Activated CD4-positive, alpha-beta T cell treated with anti-CD3 and anti-CD28 coated beads, Interleukin-2, amount 50 U/mL, for 4 hours (primary cell): ENCODE measurements around the gene EPHA4.

Experiments used
- DNase-seq, 2 experiments: peaks; one replicate each; pipeline ENCODE4 v3.0.0-alpha.2; 2020

The EPHA4 gene

GRCh38 chr2:221571025-221571550, 1.0 kb downstream of the EPHA4 start:
- DNase-seq, result peak; percentile 21 to 22

GRCh38 chr2:221570321-221570935, 1.7 kb downstream of the EPHA4 start:
- peak in 1 of 2 experiments; percentile 1 for DNase-seq

DNA sequence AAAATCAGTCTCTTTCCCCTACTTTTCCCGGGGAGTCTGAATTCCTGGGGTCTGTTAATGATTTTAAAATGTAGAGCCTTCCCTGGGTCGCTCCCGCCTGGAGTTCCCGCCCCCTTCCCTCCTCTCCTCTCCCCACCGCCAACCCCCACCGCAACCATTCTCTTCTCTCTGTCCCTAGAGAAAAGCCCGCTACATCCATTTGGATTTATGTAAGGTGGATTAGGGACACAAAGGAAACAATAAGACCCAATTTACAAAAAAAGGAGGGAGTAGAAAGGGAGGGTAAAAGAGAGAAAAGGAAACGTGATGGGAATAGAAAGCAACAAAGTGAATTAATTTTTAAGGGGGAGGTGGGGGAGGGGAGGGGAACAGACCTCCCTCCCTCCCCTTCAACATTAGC, 2.2 kb downstream of the EPHA4 start:
- DNase-seq, result no peak

- no peak for DNase-seq
Observed at GRCh38 chr2:221569425-221569845, 2.7 kb downstream of the EPHA4 start.

- DNase-seq, result no peak
Observed at GRCh38 chr2:221568299-221568698, 3.8 kb downstream of the EPHA4 start.

GRCh38 chr2:221567809-221568208, 4.3 kb downstream of the EPHA4 start:
- no peak for DNase-seq

DNA sequence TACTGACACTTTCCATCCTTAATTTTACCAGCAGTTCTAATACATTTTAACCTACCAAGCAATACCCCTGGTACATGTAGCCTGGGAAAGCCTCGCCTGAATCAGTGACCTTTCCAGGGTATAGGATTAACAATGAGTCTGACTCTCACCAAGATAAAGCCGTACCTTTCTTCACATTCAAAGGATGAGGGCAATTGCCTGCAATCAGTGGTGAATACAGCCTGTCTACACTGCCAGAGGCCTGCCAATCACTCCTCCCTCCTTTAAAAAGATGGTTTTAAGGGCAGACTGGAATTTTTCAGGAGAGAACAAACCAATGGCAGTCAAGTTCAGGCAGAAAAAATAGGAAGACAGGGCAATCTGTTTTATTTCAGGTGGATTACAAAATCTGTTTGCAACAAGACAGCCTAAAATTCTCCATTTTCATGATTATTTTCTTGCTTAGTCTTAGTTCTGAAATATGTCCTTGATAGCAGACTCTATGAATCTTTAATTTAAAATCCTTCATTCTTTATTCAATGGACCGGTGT, 4.8 kb downstream of the EPHA4 start:
- no peak for DNase-seq

DNA sequence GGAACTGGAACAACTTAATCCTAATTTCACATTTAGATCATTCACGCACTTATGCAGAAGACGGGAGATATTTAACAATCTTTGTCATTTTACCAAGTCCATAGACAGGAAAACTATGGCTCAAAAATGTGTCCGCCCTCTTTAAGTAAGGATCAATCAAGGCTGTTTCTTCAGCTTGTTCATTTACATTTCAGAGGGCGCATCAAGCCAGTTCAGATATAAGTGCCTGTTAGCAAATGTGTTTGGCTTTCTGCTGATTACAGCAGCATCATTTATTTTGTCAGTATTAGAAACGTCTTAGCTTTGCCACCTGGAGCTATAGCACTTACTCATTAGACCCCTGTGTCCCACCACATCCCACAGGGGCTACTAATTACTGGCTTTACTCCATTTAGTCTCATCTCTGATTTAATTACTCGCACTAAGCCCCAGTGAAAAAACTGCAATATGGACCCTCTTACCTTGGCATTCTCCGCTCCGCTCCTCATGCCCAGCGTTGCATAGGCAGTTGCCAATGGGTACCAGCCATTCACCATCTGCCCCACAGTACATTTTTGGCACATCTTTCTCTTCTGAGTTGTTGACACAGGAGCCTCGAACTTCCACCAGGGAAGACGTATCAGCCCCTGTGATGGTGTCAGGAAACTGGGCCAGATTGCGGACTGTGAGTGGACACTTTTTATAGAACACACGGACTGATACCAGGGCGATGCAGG, 8.7 kb downstream of the EPHA4 start:
- no peak for DNase-seq

- no peak for DNase-seq
Observed at GRCh38 chr2:221562226-221562625, 9.9 kb downstream of the EPHA4 start.

DNA sequence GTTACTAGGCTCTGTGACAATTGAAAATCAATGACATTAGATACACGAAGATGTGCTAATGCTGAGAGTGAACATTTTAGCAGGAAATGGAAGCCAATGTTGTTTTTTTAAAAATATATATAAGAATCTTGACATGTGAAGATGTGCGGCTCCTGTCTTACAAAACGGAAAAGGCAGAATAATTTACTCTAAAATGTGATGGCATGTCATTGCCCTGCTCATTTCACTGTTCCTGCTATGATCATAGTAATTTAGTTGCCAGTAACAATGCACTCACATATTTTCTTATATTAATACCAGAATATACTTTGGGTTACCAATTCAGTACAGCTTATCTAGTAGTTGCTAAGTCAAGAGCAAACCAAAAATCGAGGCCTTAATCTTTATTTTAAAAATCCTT, 10.3 kb downstream of the EPHA4 start:
- DNase-seq, result no peak

GRCh38 chr2:221559991-221560390, 12.1 kb downstream of the EPHA4 start:
- no peak for DNase-seq

- no peak for DNase-seq
Observed at GRCh38 chr2:221558107-221558506, 14.0 kb downstream of the EPHA4 start.

- DNase-seq, result no peak
Observed at GRCh38 chr2:221555494-221555846, 16.6 kb downstream of the EPHA4 start.

DNA sequence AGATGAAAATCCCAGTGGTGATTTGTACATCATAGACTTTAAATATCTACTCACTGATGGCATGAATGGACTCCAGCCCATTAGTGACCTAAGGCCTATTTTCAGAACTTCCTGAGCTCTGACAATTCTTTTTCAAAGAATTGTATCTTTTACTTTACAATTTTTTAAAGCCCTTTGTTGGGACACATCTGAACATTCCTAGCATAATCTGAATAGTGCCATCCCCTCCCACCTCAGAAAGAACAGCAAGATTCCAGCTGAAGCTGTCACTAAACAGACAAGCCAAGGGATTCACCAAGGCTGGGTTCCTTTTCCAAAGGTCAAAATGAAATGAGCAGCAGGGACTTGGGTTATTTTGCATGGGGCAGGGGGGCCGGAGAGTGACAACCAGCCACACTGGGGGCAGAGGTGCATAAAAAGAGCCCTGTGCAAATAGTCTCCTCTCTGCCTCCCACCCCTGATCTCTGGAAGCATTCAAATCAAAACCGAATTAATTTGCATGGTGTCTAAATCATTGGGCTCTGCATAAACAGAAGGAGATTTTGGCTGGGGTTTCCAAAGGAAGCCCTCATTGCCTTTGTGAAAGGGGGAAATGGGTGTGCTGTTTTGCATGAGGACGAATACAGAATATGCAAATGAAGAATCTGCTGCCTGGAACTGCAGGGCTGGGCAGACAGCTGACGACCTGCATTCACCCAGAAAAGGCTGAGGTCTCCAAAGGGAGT, 17.2 kb downstream of the EPHA4 start:
- no peak for DNase-seq

- DNase-seq, result no peak
Observed at GRCh38 chr2:221553333-221553732, 18.8 kb downstream of the EPHA4 start.

DNA sequence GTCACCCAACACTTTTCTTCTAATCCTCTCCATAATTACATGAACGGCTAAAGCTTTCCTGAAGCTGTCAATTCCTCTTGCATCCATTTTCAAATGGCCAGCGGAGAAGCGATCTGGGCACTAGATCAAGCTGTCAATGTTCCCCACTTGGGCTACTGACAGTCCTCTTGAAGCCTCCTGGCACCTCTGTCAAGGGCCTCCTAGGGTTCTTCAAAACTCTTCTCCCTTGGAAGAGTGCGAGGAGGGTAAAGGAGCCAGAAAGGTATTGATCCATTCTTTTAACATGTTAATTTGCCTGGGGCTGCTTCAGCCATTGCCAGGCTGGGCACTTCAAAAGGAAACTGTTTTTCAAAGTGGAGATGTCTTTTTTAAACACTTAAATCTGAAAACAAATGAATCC, 19.8 kb downstream of the EPHA4 start:
- DNase-seq, result no peak

GRCh38 chr2:221551864-221552263, 20.2 kb downstream of the EPHA4 start:
- no peak for DNase-seq

DNA sequence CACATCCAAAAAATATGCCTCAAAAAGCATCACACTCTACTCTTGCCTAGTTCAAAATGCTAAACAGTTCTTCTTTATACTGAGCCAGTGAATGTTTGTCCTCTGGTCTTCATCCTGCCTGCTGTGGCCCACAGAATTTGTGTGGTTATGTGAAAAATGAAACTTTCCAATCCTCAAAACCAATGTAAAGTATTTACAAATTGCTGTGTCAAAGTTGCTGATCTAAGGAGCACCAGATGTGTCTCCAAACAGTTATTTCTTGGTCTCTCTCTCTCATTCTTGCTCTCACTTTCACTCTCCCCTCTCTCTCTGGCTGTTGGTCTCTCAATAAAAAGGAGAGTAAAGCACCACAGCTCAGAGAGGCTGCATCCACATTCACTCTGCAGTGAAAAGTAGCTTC, 23.0 kb downstream of the EPHA4 start:
- DNase-seq, result no peak

DNA sequence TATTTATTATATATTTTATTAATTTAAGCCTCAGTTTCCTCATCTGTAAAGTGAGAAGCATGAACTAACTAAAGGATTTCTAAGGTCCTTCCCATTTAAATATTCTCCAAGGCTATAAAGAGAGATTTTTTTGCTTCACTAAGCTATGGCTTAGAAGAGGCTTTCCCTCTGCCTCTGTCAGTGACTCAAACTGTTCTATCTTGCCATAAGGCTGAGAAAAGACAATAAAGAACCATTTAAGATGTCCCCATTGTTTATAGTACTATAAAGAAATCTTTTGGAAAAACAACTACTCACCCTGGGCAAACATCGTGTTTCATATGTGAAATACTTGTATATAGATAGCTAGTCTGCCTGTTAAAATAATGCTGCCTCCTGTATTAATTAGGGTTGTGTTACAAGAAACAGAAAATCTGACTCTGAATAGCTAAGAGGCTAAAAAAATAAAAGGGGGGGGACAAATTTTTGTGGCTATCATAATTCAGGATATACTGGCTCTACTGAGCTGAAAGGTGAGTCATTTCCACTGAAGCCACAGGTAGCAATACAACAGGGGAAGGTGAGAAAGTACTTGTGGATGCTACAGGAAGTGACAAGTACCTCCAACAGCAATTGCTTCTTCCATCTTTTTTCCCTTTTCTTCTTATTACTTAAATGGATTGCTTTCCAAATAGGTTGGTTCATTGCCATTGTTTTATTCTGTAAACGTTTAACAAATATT, 25.4 kb downstream of the EPHA4 start:
- no peak for DNase-seq

DNA sequence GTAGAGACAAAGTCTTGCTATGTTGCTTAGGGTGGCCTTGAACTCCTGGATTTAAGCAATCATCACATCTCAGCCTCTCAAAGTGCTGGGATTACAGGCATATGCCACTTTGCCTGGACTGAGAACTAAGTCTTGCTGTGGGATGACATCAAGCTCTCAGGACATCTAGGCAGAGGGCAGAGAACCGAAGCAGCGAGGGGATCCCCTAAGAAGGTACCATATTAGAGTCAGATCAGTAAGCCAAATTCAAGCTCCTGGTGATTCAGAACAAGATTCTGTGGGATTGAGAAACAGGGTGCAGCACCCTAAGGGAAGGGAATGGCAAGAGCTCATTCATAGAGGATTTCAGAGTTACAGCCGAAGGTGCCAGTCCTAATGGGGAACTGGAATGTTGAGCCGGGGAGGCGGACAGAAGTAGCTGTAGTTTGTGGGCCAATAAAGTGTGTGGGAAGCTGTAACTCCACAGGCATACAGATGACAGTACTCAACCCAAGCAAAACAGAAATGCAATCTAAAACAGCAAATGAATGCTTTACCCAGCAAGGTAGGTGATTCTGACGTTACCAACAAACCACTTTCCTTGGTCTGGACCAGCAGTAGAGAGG, 30.9 kb downstream of the EPHA4 start:
- no peak for DNase-seq

DNA sequence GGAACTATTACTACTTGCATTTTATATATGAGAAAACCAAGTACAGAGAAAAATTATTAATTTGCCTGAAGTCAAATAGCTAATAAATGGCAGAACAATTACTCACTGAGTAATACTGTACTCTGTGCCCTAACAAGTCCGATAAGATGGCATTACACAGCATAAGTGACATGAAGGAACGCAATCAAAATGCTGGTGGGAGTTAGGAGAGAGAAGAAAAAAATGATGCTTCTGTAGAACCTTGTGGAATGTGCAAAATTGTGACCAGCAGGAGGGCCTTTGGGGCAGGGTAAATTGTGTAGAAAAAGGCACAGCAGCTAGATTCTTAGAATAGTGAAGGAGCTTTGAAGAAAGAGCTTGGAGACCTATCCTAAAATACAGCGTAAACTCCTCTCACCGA, 32.9 kb downstream of the EPHA4 start:
- DNase-seq, result no peak

DNA sequence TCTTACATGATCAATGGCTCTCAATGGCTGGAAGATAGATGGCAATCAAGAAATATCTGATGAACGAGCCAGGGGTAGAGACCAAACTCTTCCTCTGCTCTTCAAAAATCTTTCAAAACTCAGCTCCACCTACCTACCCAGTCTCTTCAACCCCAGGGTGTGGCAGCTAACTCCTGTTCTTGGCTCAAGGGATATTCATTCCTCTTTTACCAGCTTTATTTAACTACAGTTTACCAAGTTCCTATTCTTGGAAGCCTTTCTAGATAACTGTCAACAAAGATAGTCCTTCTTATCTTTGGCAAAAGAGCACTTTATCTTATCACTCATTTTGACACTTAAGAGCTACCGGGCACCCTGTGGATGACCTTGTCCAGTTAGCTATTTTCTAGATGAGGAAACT, 36.3 kb downstream of the EPHA4 start:
- DNase-seq, result no peak

DNA sequence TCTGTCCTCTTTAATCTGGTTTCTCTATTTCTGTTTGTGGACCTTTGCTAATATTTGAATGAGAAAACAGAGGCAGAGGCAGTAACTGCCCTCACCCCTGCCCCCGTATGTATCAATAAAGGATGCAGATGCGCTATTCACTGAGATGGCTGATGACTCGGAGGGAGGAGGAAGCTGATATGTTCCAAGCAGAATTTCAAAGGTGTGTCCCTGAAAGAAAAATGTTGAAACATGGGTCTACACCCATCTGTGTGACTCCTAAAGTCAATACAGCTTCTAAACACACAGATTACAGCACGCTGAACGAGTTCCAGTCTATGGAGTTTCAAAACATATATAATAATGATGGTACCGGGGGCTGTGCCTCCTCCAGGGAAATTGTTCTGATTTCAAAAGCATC, 38.8 kb downstream of the EPHA4 start:
- DNase-seq, result no peak
